AG10803 (cell line): ENCODE data around the gene KRT28.

ENCODE experiments used
- DNase-seq: peaks from one replicate; pipeline ENCODE4 v3.0.0; 2010; ENCODE audit warnings: low read depth
- H3K4me3 ChIP-seq: 2 replicates; pipeline ENCODE4 v1.5.1; 2011; ENCODE audit warnings: mild to moderate bottlenecking, low read length, control low read depth
- CTCF ChIP-seq: conservative IDR thresholded peaks from 2 replicates; pipeline ENCODE4 v1.5.1; 2011; ENCODE audit warnings: mild to moderate bottlenecking, low read length, control low read depth, inconsistent platforms

KRT28 gene

DNA sequence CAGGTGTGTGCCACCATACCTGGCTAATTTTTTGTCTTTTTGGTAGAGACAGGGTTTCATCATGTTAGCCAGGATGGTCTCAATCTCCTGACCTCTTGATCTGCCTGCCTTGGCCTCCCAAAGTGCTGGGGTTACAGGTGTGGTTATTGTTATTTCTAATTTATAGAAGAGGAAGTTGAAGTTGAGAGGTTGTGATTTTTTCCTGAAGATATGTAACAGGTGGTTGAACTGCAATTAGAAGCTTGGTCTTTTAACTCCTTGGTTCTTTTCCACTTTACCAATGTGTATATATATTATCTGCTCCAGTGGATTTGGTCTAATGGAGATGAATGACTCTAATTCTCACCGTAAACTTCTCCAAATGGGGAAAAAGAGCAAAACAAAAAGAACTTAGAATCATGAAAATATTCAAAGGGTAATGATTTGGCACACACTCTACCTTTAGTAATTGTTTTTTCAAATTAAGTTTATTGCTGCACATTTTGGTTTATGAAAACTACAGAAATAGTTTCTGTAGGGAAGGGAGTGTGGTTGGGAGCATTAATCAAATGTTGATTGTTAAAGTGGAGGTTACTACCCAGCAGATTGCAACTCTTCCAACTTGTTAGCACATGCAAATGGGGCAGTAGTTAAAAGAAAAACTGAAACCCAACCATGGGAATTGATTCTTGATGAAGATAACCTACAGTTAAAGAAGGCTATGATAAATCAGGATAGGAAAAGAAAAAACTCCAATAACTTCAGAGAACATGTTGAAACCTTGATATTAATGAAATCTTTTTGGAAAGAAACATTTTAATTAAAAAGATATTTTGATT is 24.5 kb upstream of the KRT28 start:
- DNase-seq: no peak
- H3K4me3 ChIP-seq: no peak overlapping the region
- no peak for TF ChIP-seq CTCF

DNA sequence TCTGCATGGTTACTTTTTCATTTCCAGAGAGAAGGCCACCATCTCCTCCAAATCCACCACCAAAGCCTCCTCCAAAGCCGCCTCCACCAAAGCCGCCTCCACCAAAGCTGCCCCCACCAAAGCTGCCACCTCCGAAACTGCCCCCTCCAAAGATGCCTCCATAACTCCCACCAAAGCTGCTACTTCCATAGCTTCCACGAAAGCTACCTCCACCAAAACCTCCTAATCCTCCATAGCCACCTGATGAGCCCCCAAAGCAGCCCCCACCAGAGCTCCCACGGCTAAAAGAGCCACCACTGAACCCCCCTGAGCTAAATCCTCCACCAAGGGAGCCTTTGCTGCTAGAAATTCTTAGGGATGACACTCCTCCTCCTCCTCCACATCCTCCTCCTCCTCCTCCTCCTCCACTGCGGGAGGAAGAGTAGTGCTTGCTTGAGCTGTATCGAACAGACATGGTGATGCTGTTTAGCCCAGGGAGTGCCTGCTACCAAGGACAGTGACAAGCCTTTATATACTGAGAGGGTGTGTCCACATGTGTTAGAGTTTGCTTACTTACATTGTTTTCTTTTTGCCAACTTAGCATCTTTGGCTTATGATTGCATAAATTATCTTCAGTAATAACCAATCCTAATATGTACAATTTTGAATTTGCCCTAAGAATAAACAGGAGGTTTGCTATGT is 22.5 kb upstream of the KRT28 start, which contains the start of gene KRT10:
KRT10 (minus strand) TSS at position 483 of the 681 bp plus-strand sequence; CDS start at position 454, 29 bp downstream.
- H3K4me3 ChIP-seq: no peak within 1 kb of the TSS
- DNase-seq: no peak
- TF ChIP-seq CTCF: no peak

DNA sequence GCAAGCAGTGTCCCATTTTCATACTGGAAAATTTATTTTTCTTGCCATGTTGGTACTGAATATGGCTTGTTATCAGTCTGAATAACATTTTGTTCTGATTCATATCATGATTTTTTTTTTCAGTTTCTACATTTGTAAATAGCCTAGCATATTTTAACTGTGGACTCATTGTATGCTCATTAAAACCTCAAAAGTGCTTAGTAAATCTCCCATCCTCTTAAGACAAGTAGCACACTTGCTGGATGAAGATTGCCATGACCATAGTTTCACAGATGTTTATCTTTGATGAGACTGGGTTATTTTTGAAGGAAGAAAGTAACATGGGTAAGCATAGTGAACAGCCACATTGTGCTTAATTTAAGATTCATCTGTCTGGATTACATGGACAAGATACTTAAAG is 21.8 kb upstream of the KRT28 start:
- no peak overlapping the region for H3K4me3 ChIP-seq
- DNase-seq: no peak
- no peak for TF ChIP-seq CTCF

GRCh38 chr17:40820228-40820838 is 20.6 kb upstream of the KRT28 start:
- no peak for TF ChIP-seq CTCF
- H3K4me3 ChIP-seq: no peak overlapping the region
- no peak for DNase-seq

DNA sequence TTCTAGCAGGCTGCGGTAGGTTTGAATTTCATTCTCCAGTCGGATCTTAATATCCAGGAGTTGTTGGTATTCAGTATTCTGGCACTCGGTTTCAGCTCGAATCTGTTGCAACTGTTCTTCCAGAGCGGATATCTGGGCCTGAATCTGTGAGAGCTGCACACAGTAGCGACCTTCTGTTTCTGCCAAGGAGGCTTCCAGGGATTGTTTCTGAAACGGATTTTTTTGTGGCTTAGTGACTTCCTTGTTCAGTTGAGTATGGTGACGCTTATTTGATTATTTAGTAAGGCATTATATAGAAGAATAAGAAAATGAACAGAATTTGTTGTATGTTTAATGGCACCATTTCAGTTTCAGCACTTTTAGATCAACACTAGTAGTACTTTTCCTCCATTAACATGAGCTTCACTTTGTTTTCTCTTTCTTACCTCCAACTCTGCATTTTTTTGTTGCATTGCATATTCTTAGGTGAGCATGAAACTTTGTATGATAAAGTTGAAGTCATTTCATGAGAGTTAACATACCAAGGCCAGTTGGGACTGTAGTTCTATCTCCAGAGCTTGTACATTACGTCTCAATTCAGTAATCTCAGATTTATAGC is 19.9 kb upstream of the KRT28 start:
- DNase-seq: peak; percentile 42
- H3K4me3 ChIP-seq: peak overlapping the region; percentile 64
- no peak for TF ChIP-seq CTCF

- DNase-seq: peak; percentile 86
- no peak for TF ChIP-seq CTCF
Measured at GRCh38 chr17:40818733-40819527, 19.2 kb upstream of the KRT28 start.

More at GRCh38 chr17:40818733-40819527, 19.2 kb upstream of the KRT28 start:
- peak overlapping the region; percentile 73 for H3K4me3 ChIP-seq
